LNCaP clone FGC (cell line): ENCODE measurements around the gene DDX10.

Experiments used
- DNase-seq: peaks from one replicate; pipeline ENCODE4 v3.0.0-alpha.2; 2011; ENCODE audit warnings: low read depth
- H3K4me3 ChIP-seq: 2 replicates; pipeline ENCODE4 v1.5.1; 2011; ENCODE audit warnings: mild to moderate bottlenecking, low read depth, low read length, control low read depth
- TF ChIP-seq, protein P1 (sequence below): IDR thresholded peaks from 2 replicates; pipeline ENCODE4 v1.5.1; 2012; ENCODE audit warnings: mild to moderate bottlenecking; ENCODE audit not compliant: control insufficient read depth, insufficient read depth; ENCODE audit errors: extremely low read depth

The DDX10 gene

DNA sequence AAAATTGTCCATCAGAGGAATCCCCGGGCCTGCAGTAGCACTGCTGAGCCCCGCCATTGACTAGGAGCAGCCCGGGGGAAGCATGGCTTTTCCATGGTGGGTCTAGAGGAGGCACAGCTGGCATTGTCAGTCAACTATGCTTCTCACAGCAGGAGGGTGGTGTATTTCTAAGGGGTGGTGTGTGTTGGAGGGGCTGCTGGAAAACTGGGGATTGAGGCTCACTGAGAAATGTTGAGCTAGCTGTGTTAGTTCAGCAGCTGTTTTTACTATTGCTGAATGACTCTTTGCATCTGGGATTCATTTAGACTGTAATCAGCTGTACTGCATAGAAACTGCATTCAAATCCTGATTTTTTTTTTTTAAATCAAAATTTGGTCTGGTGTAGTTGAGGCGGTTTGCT, 5.6 kb downstream of the DDX10 start:
- TF ChIP-seq, protein P1, sequence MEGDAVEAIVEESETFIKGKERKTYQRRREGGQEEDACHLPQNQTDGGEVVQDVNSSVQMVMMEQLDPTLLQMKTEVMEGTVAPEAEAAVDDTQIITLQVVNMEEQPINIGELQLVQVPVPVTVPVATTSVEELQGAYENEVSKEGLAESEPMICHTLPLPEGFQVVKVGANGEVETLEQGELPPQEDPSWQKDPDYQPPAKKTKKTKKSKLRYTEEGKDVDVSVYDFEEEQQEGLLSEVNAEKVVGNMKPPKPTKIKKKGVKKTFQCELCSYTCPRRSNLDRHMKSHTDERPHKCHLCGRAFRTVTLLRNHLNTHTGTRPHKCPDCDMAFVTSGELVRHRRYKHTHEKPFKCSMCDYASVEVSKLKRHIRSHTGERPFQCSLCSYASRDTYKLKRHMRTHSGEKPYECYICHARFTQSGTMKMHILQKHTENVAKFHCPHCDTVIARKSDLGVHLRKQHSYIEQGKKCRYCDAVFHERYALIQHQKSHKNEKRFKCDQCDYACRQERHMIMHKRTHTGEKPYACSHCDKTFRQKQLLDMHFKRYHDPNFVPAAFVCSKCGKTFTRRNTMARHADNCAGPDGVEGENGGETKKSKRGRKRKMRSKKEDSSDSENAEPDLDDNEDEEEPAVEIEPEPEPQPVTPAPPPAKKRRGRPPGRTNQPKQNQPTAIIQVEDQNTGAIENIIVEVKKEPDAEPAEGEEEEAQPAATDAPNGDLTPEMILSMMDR: no peak
- H3K4me3 ChIP-seq: no peak overlapping the region
- no peak for DNase-seq

DNA sequence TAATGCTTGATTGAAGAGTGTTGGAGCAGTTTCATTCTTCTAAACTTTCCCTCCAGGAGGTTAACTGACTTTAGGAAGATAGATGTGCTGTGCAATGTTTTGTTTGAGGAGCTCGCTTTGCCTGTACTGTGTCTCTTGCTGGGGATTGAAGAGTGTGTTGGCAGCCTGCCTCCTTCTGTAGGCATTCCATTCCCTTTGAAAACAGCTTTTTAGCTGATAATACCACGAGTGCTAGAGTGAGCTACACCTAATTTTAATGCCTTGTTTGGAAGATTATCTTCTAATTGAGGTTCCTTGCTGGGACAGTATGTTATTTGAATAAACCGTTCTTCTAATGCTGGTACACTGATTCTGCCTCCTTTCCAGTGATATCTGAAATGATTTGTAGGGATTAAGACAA, 7.2 kb downstream of the DDX10 start:
- H3K4me3 ChIP-seq: no peak overlapping the region
- TF ChIP-seq, protein P1: no peak
- peak; percentile 22 for DNase-seq

DNA sequence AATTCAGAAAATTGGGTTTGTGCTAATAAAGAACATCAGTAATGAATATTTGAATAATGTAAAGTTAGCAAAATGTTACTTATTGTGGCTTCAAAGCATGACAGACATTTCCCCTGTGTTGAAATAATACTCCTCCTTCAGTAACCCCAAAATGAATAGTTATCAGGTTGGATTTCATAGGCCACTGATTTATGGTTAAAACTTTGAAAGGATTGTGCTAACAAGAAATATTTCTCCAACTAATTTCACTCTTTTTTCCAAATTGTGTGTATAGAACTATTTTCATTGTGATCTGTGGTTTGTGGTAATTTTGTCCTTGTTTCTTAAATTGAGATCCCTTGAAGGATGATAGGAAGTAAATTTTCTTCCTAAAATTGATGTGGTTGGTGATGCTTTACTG, 7.9 kb downstream of the DDX10 start:
- no peak for DNase-seq
- TF ChIP-seq, protein P1: no peak
- no peak overlapping the region for H3K4me3 ChIP-seq

DNA sequence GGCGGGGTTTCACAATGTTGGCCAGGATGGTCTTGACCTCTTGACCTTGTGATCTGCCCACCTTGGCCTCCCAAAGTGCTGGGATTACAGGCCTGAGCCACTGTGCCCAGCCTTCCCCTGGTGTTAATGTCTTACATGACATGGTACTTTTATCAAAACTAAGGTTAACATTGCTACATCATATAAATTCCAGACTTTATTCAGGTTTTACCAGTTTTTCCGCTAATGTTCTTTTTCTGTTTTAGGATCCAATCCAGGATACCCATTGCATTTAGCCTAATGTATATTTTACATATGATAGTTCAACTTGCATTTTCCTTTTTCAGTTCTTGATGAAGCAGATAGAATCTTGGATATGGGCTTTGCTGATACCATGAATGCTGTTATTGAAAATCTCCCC, 14.2 kb downstream of the DDX10 start:
- H3K4me3 ChIP-seq: no peak overlapping the region
- no peak for DNase-seq
- TF ChIP-seq, protein P1: no peak

DNA sequence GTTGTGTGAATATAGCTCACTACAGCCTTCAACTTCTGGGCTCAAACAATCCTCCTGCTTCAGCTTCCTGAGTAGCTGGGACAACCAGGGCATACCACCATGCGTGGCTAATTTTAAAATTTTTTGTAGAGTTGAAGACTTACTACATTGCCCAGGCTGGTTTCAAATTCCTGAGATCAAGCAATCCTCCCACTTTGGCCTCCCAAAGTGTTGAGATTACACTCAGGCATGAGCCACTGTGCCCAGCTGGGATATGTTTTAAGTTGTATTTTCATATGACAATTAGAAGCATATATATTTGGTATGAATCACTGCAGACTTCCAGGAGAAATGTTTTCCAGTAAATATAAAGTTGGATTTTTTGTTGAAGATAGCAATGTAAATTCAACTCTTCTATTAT, 15.4 kb downstream of the DDX10 start:
- DNase-seq: no peak

DNA sequence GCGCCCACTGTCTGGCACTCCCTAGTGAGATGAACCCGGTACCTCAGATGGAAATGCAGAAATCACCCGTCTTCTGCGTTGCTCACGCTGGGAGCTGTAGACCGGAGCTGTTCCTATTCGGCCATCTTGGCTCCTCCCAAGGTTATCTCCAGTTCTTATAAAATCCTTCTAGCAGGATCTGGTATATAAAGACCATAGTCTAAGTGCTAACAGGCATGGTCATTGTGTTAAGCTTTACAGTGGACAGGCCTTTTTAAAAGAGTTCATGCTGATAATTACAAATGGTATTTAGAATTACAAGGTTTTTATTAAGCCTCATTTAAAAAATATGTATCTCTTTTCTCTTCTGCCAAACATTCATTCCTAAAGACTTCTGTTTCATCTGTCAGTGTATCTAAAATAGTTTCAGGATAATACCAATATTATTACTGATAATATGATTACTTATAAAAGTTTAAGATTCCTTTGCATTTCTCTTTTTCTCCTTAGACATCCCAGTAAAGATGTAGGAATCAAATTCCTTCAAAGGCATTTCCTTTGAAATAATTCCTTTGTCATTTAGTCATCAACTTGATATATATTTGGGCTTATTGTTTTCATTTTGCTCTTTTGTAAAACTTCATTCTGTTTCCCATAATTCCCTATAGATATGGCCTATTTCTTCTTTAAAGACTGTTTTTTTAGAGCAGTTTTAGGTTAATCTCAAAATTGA, 20.7 kb downstream of the DDX10 start:
- DNase-seq: no peak
- no peak overlapping the region for H3K4me3 ChIP-seq
- TF ChIP-seq, protein P1: no peak

More for the DNA sequence above, 15.4 kb downstream of the DDX10 start:
- TF ChIP-seq, protein P1: no peak
- H3K4me3 ChIP-seq: no peak overlapping the region

DNA sequence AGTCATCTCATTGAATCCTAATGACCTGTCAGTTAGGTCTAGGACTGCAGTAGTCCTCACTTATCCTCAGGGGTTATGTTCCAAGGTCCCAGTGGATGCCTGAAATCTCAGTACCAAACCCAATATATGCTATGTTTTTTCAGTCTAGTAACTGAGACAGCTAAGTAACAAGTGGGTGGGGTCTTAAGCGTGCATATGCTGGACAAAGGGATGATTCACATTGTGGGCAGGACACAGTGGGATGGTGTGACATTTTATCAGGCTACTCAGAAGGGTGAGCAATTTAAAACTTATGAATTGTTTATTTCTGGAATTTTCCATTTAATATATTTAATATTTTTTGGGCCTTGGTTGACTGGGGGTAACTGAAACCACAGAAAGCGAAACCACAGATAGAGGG, 29.0 kb downstream of the DDX10 start:
- TF ChIP-seq, protein P1: no peak
- no peak overlapping the region for H3K4me3 ChIP-seq
- DNase-seq: no peak
